Measurements from ENCODE around the gene PLEK. TPM values are rescaled to one million over a fixed set of nuclear protein-coding genes. Genes with fewer than 3 reads are reported as not detected.
"Not testable (repeated sequence)": the region's sequence is repeated elsewhere in the genome, so short reads cannot be mapped to it uniquely, and the experiment has no call there.

Gene PLEK
- total and polyA plus RNA-seq, 4 donors: 2.6 to 40.6 (median 4.6) TPM

GRCh38 chr2:68345129-68345875 is 19.8 kb upstream of the PLEK start:
- Histone ChIP-seq H3K9me3 (ENCODE audit: control insufficient read depth in 4 of 4, low read length in 3 of 4) (no peaks in the 10 kb centered on the region), H3K4me1 (ENCODE audit: control insufficient read depth in 4 of 4, insufficient read depth in 4 of 4, low read length in 3 of 4) (no peaks in the 10 kb centered on the region), H3K4me3 (ENCODE audit: low read depth in 1 of 3, low read length in 3 of 3) (no peak overlapping the region), H3K9ac (ENCODE audit: low read depth in 1 of 2, low read length in 2 of 2) (no peak overlapping the region), H3K27ac (ENCODE audit: low read depth in 1 of 2, low read length in 2 of 2) (no peak overlapping the region), H3K27me3 (ENCODE audit: control insufficient read depth in 4 of 4, insufficient read depth in 4 of 4, low read length in 3 of 4) (peaks cover 0 to 8% (median 0%) of the 10 kb centered on the region in 4 donors), H3K36me3 (ENCODE audit: control insufficient read depth in 4 of 4, insufficient read depth in 3 of 4, low read depth in 1 of 4, low read length in 3 of 4) (no peaks in the 10 kb centered on the region)
- TF ChIP-seq FOXA1 (IDR thresholded peaks at IDR 0.05) (no peak), SP1 (IDR thresholded peaks at IDR 0.05) (no peak), YY1 (IDR thresholded peaks at IDR 0.05) (no peak), CTCF (IDR thresholded peaks at IDR 0.05; ENCODE audit: low read depth, low read length, missing input control) (no peak), RAD21 (IDR thresholded peaks at IDR 0.05) (no peak), JUND (IDR thresholded peaks at IDR 0.05) (no peak), RXRA (IDR thresholded peaks at IDR 0.05) (no peak), ATF3 (IDR thresholded peaks at IDR 0.05) (no peak), ZBTB33 (IDR thresholded peaks at IDR 0.05) (no peak), MAX (IDR thresholded peaks at IDR 0.05) (no peak), GABPA (IDR thresholded peaks at IDR 0.05 in 1 of 2, conservative IDR thresholded peaks at IDR 0.05 in 1 of 2) (no peak), TAF1 (conservative IDR thresholded peaks at IDR 0.05) (no peak), REST (IDR thresholded peaks at IDR 0.05) (no peak), NR2F2 (IDR thresholded peaks at IDR 0.05) (no peak), HNF4G (IDR thresholded peaks at IDR 0.05) (no peak)
- WGBS: 76% methylated on average over 9 of the region's 9 CpGs
- DNase-seq (ENCODE audit: low spot score): no peak

- H3K27ac ChIP-seq (ENCODE audit: low read depth in 1 of 2, low read length in 2 of 2); H3K36me3 ChIP-seq (ENCODE audit: control insufficient read depth in 4 of 4, insufficient read depth in 3 of 4, low read depth in 1 of 4, low read length in 3 of 4); DNase-seq (ENCODE audit: low spot score); H3K4me3 ChIP-seq (ENCODE audit: low read depth in 1 of 3, low read length in 3 of 3); H3K9ac ChIP-seq (ENCODE audit: low read depth in 1 of 2, low read length in 2 of 2); H3K4me1 ChIP-seq (ENCODE audit: control insufficient read depth in 4 of 4, insufficient read depth in 4 of 4, low read length in 3 of 4); H3K27me3 ChIP-seq (ENCODE audit: control insufficient read depth in 4 of 4, insufficient read depth in 4 of 4, low read length in 3 of 4); H3K9me3 ChIP-seq (ENCODE audit: control insufficient read depth in 4 of 4, low read length in 3 of 4): not testable (repeated sequence)
- 78% methylated on average over 4 of the region's 4 CpGs for WGBS
These were observed 16.0 kb upstream of the PLEK start for GRCh38 chr2:68349091-68349490.
